Lung (tissue), 12 donors: Measurements from ENCODE around the gene TCOF1. TPM values are rescaled to one million over a fixed set of nuclear protein-coding genes. Genes with fewer than 3 reads are reported as not detected.

Experiments used
- ATAC-seq: fragments of 200-7000 bp; cut with Tn5 transposase; one replicate; pipeline ENCODE4 v1.9.1; 2020; ENCODE audit warnings: moderate number of reproducible peaks; ENCODE audit not compliant: insufficient read depth, low FRiP score
- DNase-seq, 3 donors: peaks; one replicate each; pipeline ENCODE4 v3.0.0-alpha.2; 2013 to 2017
- H3K27ac ChIP-seq, 2 donors: one replicate each; pipeline ENCODE4 v1.5.1; 2013; ENCODE audit warnings: mild to moderate bottlenecking in 2 of 2, moderate library complexity in 2 of 2, control low read depth in 1 of 2, inconsistent platforms in 1 of 2, low read depth in 1 of 2, low read length in 1 of 2
- H3K27me3 ChIP-seq, 3 donors: one replicate each; pipeline ENCODE4 v1.5.1; 2013; ENCODE audit warnings: low read length in 2 of 3; ENCODE audit not compliant: control insufficient read depth in 3 of 3, insufficient read depth in 3 of 3
- H3K36me3 ChIP-seq, 4 donors: one replicate each; pipeline ENCODE4 v1.5.1; 2013; ENCODE audit warnings: low read length in 4 of 4, mild to moderate bottlenecking in 1 of 4, moderate library complexity in 1 of 4; ENCODE audit not compliant: control insufficient read depth in 4 of 4, insufficient read depth in 4 of 4
- H3K4me1 ChIP-seq, 5 donors: one replicate each; pipeline ENCODE4 v1.5.1; 2013; ENCODE audit warnings: low read length in 5 of 5, mild to moderate bottlenecking in 2 of 5, moderate library complexity in 1 of 5; ENCODE audit not compliant: control insufficient read depth in 5 of 5, insufficient read depth in 5 of 5
- H3K4me3 ChIP-seq: one replicate; pipeline ENCODE4 v1.5.1; 2013; ENCODE audit warnings: mild to moderate bottlenecking, control low read depth, moderate library complexity
- H3K9ac ChIP-seq, 2 donors: one replicate each; pipeline ENCODE4 v1.5.1; 2013; ENCODE audit warnings: low read length in 2 of 2, control low read depth in 1 of 2; ENCODE audit not compliant: insufficient read depth in 1 of 2
- H3K9me3 ChIP-seq, 4 donors: one replicate each; pipeline ENCODE4 v1.5.1; 2013; ENCODE audit warnings: low read length in 3 of 4, mild to moderate bottlenecking in 1 of 4, moderate library complexity in 1 of 4; ENCODE audit not compliant: control insufficient read depth in 4 of 4, insufficient read depth in 3 of 4
- WGBS, 2 donors: extraction: QIAGEN DNeasy Blood & Tissue Kit; methylation state at CpG; one replicate each; pipeline ENCODE4 v1.1.7; 2013; 5-methylcytosine and 5-hydroxymethylcytosine counted together
- polyA plus RNA-seq, 2 donors: library from polyadenylated mRNA; stranded (reverse); fragments of 200-250 nt; gene quantifications; one replicate each; pipeline ENCODE4 v1.2.1, GENCODE V29; 2013
- total RNA-seq, 2 donors: library from RNA; depleted of rRNA in 1 of 2; stranded (reverse); fragments of >200 nt in 1 of 2; gene quantifications; one replicate each; pipeline ENCODE4 v1.2.1, GENCODE V29; 2014 to 2021
- TF ChIP-seq, protein P1 (sequence below): IDR thresholded peaks from 2 replicates; pipeline ENCODE4 v1.5.1; 2012; ENCODE audit warnings: mild to moderate bottlenecking; ENCODE audit errors: control extremely low read depth, extremely low read depth
- donor health status: control.
- donor health status: control.
- donor health status: Bipolar disorder and iron deficiency.
- donor health status: healthy.
- donor health status: DM: yes; HTN: yes; CAD: no.

The TCOF1 gene
- total and polyA plus RNA-seq, 4 donors: 13.3 to 25.3 (median 15.9) TPM

GRCh38 chr5:150353032-150353675, 4.3 kb upstream of the TCOF1 start:
- DNase-seq (no peak), ATAC-seq (no peak)
- Histone ChIP-seq H3K9me3 (no peaks in the 10 kb centered on the region), H3K27me3 (no peaks in the 10 kb centered on the region), H3K27ac (no peak overlapping the region), H3K4me1 (peaks cover 0 to 12% (median 4%) of the 10 kb centered on the region in 5 donors), H3K36me3 (no peaks in the 10 kb centered on the region), H3K9ac (no peak overlapping the region), H3K4me3 (no peak overlapping the region)
- 63 to 74% methylated on average over 3 of the region's 3 CpGs for WGBS, 2 donors
- TF ChIP-seq, protein P1, sequence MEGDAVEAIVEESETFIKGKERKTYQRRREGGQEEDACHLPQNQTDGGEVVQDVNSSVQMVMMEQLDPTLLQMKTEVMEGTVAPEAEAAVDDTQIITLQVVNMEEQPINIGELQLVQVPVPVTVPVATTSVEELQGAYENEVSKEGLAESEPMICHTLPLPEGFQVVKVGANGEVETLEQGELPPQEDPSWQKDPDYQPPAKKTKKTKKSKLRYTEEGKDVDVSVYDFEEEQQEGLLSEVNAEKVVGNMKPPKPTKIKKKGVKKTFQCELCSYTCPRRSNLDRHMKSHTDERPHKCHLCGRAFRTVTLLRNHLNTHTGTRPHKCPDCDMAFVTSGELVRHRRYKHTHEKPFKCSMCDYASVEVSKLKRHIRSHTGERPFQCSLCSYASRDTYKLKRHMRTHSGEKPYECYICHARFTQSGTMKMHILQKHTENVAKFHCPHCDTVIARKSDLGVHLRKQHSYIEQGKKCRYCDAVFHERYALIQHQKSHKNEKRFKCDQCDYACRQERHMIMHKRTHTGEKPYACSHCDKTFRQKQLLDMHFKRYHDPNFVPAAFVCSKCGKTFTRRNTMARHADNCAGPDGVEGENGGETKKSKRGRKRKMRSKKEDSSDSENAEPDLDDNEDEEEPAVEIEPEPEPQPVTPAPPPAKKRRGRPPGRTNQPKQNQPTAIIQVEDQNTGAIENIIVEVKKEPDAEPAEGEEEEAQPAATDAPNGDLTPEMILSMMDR: no peak

DNA sequence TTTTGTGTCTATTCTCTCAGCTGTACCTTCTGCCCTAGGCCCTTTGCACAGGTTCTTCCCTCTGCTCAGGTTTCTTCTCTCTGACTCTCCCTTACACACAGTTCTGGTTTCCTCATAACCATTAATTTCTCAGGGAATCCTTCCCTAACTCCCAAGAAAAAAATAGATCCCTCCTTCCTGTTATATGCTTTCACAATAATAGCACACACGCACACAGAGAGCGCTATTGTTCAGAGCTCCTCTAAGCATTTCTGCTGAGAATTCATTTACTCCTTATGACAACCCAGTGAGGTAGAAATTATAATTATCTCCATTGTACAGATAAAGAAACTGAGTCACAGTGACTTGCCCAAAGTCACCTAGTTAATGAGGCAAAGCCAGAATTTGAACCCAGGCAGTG, 1.7 kb upstream of the TCOF1 start:
- DNase-seq (no peak), ATAC-seq (no peak)
- H3K4me3 ChIP-seq: no peak overlapping the region
- H3K4me1 ChIP-seq: peaks cover 3 to 14% (median 10%) of the 10 kb centered on the region in 5 donors
- TF ChIP-seq, protein P1: no peak
- WGBS, 2 donors: 81 to 92% methylated on average over 2 of the region's 2 CpGs
- H3K27me3 ChIP-seq: no peaks in the 10 kb centered on the region
- peaks cover 0 to 3% (median under 1%) of the 10 kb centered on the region in 4 donors for H3K36me3 ChIP-seq
- no peak overlapping the region for H3K27ac ChIP-seq
- H3K9me3 ChIP-seq: no peaks in the 10 kb centered on the region
- no peak overlapping the region for H3K9ac ChIP-seq

DNA sequence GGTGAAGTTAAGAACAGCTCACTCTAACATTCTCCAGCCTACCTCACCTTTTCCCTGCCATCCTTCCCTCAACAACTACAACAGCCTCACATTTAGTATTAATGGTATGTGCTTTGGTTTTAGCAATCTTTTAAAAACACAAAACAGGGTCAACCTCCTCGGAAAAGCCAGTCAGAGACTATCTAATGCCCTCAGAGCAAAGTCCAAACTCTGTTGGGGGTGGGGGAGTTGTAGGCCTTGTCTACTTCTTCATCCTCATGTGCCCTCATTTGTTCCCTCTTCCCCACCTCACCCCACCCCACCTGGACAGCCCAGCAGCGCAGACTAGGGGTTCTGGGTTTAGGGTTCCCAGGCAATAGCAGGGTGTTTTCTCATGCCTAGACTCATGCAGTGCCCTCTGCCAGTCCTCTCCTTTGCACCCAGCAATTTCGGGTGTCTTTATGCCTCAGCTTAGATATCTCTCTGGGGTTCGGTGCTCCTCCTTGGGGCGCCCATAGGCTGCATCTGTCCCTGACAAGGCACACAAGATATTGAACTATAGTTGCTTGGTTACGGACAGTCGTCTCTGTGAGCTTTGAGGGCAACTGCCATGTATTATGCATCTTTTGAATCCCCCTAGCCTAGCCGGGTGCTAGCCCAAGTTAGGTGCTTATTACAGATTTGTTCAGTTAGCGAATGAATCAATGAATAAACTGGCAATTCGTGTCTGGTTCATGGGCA, 762 bp upstream of the TCOF1 start:
- DNase-seq: no peak
- 67 to 75% methylated on average over 10 of the region's 10 CpGs for WGBS, 2 donors
- H3K9ac ChIP-seq: peak overlapping the region in 1 of 2 donors; percentile 64
- H3K27ac ChIP-seq: no peak overlapping the region
- no peak for ATAC-seq
- peaks cover 5 to 8% (median 7%) of the 10 kb centered on the region in 4 donors for H3K36me3 ChIP-seq
- no peaks in the 10 kb centered on the region for H3K27me3 ChIP-seq
- no peaks in the 10 kb centered on the region for H3K9me3 ChIP-seq
- H3K4me3 ChIP-seq: no peak overlapping the region
- H3K4me1 ChIP-seq: peaks cover 3 to 14% (median 8%) of the 10 kb centered on the region in 5 donors
- TF ChIP-seq, protein P1: no peak
